HEK293 (cell line): ENCODE data around the gene EMC9.
"Not testable (repeated sequence)": the region's sequence is repeated elsewhere in the genome, so short reads cannot be mapped to it uniquely, and the experiment has no call there.

Experiments used
- KLF16 ChIP-seq: fragments of 450-650 bp; formaldehyde crosslinking; IDR thresholded peaks from 2 replicates; pipeline ENCODE4 v1.5.1; 2017; ENCODE audit warnings: missing biosample characterization, missing genetic modification characterization
- REST ChIP-seq: fragments of 450-650 bp; formaldehyde crosslinking; IDR thresholded peaks from 2 replicates; pipeline ENCODE4 v1.5.1; 2016; ENCODE audit warnings: missing biosample characterization, missing genetic modification characterization
- SP2 ChIP-seq: fragments of 450-650 bp; formaldehyde crosslinking; IDR thresholded peaks from 2 replicates; pipeline ENCODE4 v1.5.1; 2016; ENCODE audit warnings: missing biosample characterization, missing genetic modification characterization
- SP3 ChIP-seq: fragments of 450-650 bp; formaldehyde crosslinking; IDR thresholded peaks from 2 replicates; pipeline ENCODE4 v1.5.1; 2016; ENCODE audit warnings: missing biosample characterization, missing genetic modification characterization
- ZNF132 ChIP-seq: fragments of 450-650 bp; formaldehyde crosslinking; IDR thresholded peaks from 2 replicates; pipeline ENCODE4 v1.5.1; 2017; ENCODE audit warnings: missing biosample characterization, missing genetic modification characterization, borderline replicate concordance
- ZNF311 ChIP-seq: fragments of 450-650 bp; formaldehyde crosslinking; IDR thresholded peaks from 2 replicates; pipeline ENCODE4 v1.5.1; 2017; ENCODE audit warnings: missing biosample characterization, missing genetic modification characterization, borderline replicate concordance
- ZNF324 ChIP-seq: fragments of 450-650 bp; formaldehyde crosslinking; IDR thresholded peaks from 2 replicates; pipeline ENCODE4 v1.5.1; 2016; ENCODE audit warnings: missing biosample characterization, missing genetic modification characterization
- ZNF571 ChIP-seq: fragments of 450-650 bp; formaldehyde crosslinking; IDR thresholded peaks from 2 replicates; pipeline ENCODE4 v1.5.0; 2017; ENCODE audit warnings: missing biosample characterization, missing genetic modification characterization
- ZNF624 ChIP-seq: fragments of 450-650 bp; formaldehyde crosslinking; IDR thresholded peaks from 2 replicates; pipeline ENCODE4 v1.5.1; 2017; ENCODE audit warnings: missing biosample characterization, missing genetic modification characterization
- ZNF629 ChIP-seq: fragments of 450-650 bp; formaldehyde crosslinking; IDR thresholded peaks from 2 replicates; pipeline ENCODE4 v1.5.1; 2017; ENCODE audit warnings: missing biosample characterization, missing genetic modification characterization
- ZNF670 ChIP-seq: fragments of 450-650 bp; formaldehyde crosslinking; IDR thresholded peaks from 2 replicates; pipeline ENCODE4 v1.5.1; 2016; ENCODE audit warnings: missing biosample characterization, missing genetic modification characterization, low read depth
- ZNF792 ChIP-seq: fragments of 450-650 bp; formaldehyde crosslinking; IDR thresholded peaks from 2 replicates; pipeline ENCODE4 v1.5.1; 2016; ENCODE audit warnings: missing biosample characterization, missing genetic modification characterization
- TF ChIP-seq, protein P1 (sequence below): fragments of 450-650 bp; formaldehyde crosslinking; IDR thresholded peaks from 2 replicates; pipeline ENCODE4 v1.5.1; 2016; ENCODE audit warnings: missing biosample characterization, missing genetic modification characterization

DNA sequence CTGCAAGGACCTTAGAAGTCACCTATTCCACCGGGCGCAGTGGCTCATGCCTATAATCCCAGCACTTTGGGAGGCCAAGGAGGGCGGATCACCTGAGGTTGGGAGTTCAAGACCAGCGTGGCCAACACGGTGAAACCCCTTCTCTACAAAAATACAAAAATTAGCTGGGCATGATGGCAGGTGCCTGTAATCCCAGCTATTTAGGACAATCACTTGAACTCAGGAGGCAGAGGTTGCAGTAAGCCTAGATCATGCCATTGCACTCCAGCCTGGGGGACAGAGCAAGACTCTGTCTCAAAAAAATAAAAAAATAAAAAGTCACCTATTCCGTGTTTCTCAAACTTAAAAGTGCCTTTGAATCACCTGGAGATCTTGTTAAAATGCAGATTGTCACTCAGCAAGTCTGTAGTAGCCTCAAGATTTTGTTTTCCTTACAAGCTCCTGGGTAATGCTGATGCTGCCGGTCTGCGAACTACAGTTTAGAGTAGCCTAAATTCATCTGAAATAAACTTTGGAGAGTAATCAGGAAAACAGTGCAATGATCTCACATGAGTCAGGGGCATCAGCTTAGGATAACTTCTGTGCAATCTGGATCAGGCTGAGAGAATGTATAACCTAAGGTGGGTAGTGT is 35.7 kb downstream of the EMC9 start:
- TF ChIP-seq, protein P1, sequence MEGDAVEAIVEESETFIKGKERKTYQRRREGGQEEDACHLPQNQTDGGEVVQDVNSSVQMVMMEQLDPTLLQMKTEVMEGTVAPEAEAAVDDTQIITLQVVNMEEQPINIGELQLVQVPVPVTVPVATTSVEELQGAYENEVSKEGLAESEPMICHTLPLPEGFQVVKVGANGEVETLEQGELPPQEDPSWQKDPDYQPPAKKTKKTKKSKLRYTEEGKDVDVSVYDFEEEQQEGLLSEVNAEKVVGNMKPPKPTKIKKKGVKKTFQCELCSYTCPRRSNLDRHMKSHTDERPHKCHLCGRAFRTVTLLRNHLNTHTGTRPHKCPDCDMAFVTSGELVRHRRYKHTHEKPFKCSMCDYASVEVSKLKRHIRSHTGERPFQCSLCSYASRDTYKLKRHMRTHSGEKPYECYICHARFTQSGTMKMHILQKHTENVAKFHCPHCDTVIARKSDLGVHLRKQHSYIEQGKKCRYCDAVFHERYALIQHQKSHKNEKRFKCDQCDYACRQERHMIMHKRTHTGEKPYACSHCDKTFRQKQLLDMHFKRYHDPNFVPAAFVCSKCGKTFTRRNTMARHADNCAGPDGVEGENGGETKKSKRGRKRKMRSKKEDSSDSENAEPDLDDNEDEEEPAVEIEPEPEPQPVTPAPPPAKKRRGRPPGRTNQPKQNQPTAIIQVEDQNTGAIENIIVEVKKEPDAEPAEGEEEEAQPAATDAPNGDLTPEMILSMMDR, result not testable (repeated sequence)
- TF ChIP-seq ZNF624; REST (tag by site-specific recombination); ZNF792 (tag by site-specific recombination); KLF16; ZNF324 (tag by site-specific recombination); ZNF311 (tag by site-specific recombination); ZNF629 (tag by site-specific recombination); ZNF670; SP2 (tag by site-specific recombination); ZNF132; ZNF571 (tag by site-specific recombination); SP3 (tag by site-specific recombination): not testable (repeated sequence)
